Spleen (tissue), 7 donors: ENCODE measurements around the gene PMM1.

Source experiments
- POLR2A ChIP-seq, 3 donors: fragments of 450-650 bp; IDR thresholded peaks; one replicate each; pipeline ENCODE4 v1.5.1; 2017; ENCODE audit warnings: antibody characterized with exemption in 3 of 3, mild to moderate bottlenecking in 1 of 3
- TF ChIP-seq, protein P1 (sequence below), 11 experiments: fragments of 200-600 bp in 7 of 11; fragments of 450-650 bp in 4 of 11; sonication (generic) in 4 of 11; IDR thresholded peaks in 8 of 11; conservative IDR thresholded peaks in 3 of 11; 1 replicate in 7 of 11; 2 replicates in 4 of 11; pipeline versions ENCODE4 v1.4.0 to v1.8.0; 2016 to 2021; ENCODE audit warnings: antibody characterized with exemption in 11 of 11, inconsistent platforms in 4 of 11, mild to moderate bottlenecking in 1 of 11
- donor health status: DM: no; HTN: no; CAD: no; lungs with moderate emphysema.
- donor health status: DM: no; HTN: no; CAD: no.
- donor health status: DM: no; HTN: no; CAD: no.

DNA sequence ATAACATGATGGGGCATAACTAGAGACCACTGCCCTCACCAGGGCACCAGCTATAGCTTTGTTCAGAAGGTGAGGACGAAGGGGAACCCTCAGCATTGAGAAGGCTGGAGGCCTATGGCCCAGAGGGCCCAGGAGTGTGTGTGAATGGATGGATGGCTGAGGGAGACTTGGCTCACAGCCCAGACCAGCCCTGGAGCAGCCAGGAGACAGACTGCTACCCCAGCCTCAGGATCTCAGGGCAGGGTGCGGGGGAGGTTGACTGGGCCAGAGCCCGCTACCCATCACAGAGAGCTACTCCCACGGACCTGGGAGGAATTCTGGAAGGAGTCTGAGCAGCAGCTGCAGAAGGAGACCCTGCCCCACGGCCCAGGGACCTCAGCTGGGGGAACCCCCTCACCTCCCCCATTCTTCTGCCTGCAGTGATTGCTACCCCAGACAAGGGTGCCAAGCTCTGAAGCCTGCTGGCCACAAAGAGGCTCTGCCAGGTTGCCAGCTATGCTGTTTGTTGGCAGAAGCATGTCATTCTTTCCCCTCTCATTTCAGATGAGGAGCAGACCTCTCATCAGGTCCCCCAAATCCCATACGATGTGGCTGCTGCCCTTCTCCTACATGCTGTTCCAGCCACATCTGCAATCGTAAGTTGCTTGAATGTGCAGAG, 34.2 kb downstream of the PMM1 start:
- TF ChIP-seq, protein P1, sequence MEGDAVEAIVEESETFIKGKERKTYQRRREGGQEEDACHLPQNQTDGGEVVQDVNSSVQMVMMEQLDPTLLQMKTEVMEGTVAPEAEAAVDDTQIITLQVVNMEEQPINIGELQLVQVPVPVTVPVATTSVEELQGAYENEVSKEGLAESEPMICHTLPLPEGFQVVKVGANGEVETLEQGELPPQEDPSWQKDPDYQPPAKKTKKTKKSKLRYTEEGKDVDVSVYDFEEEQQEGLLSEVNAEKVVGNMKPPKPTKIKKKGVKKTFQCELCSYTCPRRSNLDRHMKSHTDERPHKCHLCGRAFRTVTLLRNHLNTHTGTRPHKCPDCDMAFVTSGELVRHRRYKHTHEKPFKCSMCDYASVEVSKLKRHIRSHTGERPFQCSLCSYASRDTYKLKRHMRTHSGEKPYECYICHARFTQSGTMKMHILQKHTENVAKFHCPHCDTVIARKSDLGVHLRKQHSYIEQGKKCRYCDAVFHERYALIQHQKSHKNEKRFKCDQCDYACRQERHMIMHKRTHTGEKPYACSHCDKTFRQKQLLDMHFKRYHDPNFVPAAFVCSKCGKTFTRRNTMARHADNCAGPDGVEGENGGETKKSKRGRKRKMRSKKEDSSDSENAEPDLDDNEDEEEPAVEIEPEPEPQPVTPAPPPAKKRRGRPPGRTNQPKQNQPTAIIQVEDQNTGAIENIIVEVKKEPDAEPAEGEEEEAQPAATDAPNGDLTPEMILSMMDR (IDR thresholded peaks at IDR 0.05 in 8 of 11, conservative IDR thresholded peaks at IDR 0.05 in 3 of 11) = no peak
- no peak for TF ChIP-seq POLR2A (IDR thresholded peaks at IDR 0.05)
